Measurements from ENCODE around the gene PDGFRB. TPM values are rescaled to one million over a fixed set of nuclear protein-coding genes. Genes with fewer than 3 reads are reported as not detected.

Gene PDGFRB
- total RNA-seq, 1 experiment from 2014 or later: 0.34 TPM

GRCh38 chr5:150075233-150075632, 80.4 kb downstream of the PDGFRB start (continued):
- TF ChIP-seq ZNF274 (IDR thresholded peaks at IDR 0.05; ENCODE audit: low read depth, low read length) (no peak), MAX (IDR thresholded peaks at IDR 0.05) (no peak)

- no peaks in the 10 kb centered on the region for H3K36me3 ChIP-seq (ENCODE audit: control insufficient read depth in 1 of 2, insufficient read depth in 2 of 2, low read length in 2 of 2)
- RAD21 ChIA-PET (ENCODE audit: low non-redundant PET in 1 of 2, low total read pairs in 2 of 2, uncharacterized antibody in 2 of 2, unreplicated experiment in 2 of 2): no interaction called here
- ATAC-seq: no peak
These were observed 82.0 kb downstream of the PDGFRB start for GRCh38 chr5:150073677-150074076.

More at GRCh38 chr5:150073677-150074076, 82.0 kb downstream of the PDGFRB start:
- Histone ChIP-seq H3K4me1 (ENCODE audit: control insufficient read depth in 1 of 2, insufficient read depth in 2 of 2, low read length in 2 of 2) (peaks cover 0 to under 1% of the 10 kb centered on the region in 2 experiments; a peak in 1 of 4 replicates), H3K4me3 (replicated peaks in 1 of 2; ENCODE audit: low read depth in 1 of 2, low read length in 2 of 2) (no peak overlapping the region), H3K9me3 (ENCODE audit: control insufficient read depth in 1 of 2, insufficient read depth in 1 of 2, low read depth in 1 of 2, low read length in 2 of 2) (no peaks in the 10 kb centered on the region), H3K9ac (ENCODE audit: low read length) (no peak overlapping the region), H3K79me2 (ENCODE audit: insufficient read depth, low read length) (no peaks in the 10 kb centered on the region), H4K20me1 (ENCODE audit: insufficient read depth) (no peaks in the 10 kb centered on the region), H2AFZ (ENCODE audit: low read depth, low read length, poor library complexity, severe bottlenecking) (no peak overlapping the region), H3K9me2 (ENCODE audit: insufficient read depth) (no peaks in the 10 kb centered on the region), H3K4me2 (ENCODE audit: low read length) (no peak overlapping the region), H3K27ac (ENCODE audit: low read depth, low read length) (no peak overlapping the region), H3K27me3 (ENCODE audit: insufficient read depth, low read length) (no peaks in the 10 kb centered on the region)
- no TSS peak for BruUV-seq (replicated peaks)
- ChIA-PET CTCF (no interaction called here), POLR2A (no interaction called here)
- DNase-seq (ENCODE audit: low read depth, low spot score): no peak
- intact Hi-C loops (cut with micrococcal nuclease): no loop called here
- no peak for TF ChIP-seq YY1 (IDR thresholded peaks at IDR 0.05; ENCODE audit: extremely low read depth, insufficient replicate concordance, low read depth, low read length)
- TF ChIP-seq SRF (IDR thresholded peaks at IDR 0.05; ENCODE audit: low read depth): no peak
- TF ChIP-seq ZFX (IDR thresholded peaks at IDR 0.05): no peak
- TF ChIP-seq EGR1 (IDR thresholded peaks at IDR 0.05; ENCODE audit: low read depth): no peak
- TF ChIP-seq ZBTB33 (IDR thresholded peaks at IDR 0.05; ENCODE audit: extremely low read depth, insufficient replicate concordance, low read length): no peak
- TF ChIP-seq EZH2 (IDR thresholded peaks at IDR 0.05): no peak
- TF ChIP-seq ELF1 (IDR thresholded peaks at IDR 0.05; ENCODE audit: borderline replicate concordance, low read depth): no peak
- no peak for TF ChIP-seq CTCF (IDR thresholded peaks at IDR 0.05 in 2 of 3, conservative IDR thresholded peaks at IDR 0.05 in 1 of 3; ENCODE audit: borderline replicate concordance in 1 of 3, insufficient read depth in 1 of 3, low read depth in 2 of 3, low read length in 2 of 3)
- no peak for TF ChIP-seq FOSL1 (IDR thresholded peaks at IDR 0.05; ENCODE audit: low read depth)

Data from HCT116 (cell line).